Measurements from ENCODE around the gene MST1.
"Not testable (repeated sequence)": the region's sequence is repeated elsewhere in the genome, so short reads cannot be mapped to it uniquely, and the experiment has no call there.

- TF ChIP-seq USF2 (CRISPR knock-in tag; IDR thresholded peaks at IDR 0.05); OVOL2 (CRISPR knock-in tag; IDR thresholded peaks at IDR 0.05; ENCODE audit: borderline replicate concordance); ELF4 (CRISPR knock-in tag; IDR thresholded peaks at IDR 0.05; ENCODE audit: low read depth); CREB1 (CRISPR knock-in tag; IDR thresholded peaks at IDR 0.05); PRDM15 (CRISPR knock-in tag; IDR thresholded peaks at IDR 0.05): not testable (repeated sequence)
- TF ChIP-seq, protein P1, sequence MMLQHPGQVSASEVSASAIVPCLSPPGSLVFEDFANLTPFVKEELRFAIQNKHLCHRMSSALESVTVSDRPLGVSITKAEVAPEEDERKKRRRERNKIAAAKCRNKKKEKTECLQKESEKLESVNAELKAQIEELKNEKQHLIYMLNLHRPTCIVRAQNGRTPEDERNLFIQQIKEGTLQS (CRISPR knock-in tag; conservative IDR thresholded peaks at IDR 0.05), result not testable (repeated sequence)
- TF ChIP-seq, protein P2, sequence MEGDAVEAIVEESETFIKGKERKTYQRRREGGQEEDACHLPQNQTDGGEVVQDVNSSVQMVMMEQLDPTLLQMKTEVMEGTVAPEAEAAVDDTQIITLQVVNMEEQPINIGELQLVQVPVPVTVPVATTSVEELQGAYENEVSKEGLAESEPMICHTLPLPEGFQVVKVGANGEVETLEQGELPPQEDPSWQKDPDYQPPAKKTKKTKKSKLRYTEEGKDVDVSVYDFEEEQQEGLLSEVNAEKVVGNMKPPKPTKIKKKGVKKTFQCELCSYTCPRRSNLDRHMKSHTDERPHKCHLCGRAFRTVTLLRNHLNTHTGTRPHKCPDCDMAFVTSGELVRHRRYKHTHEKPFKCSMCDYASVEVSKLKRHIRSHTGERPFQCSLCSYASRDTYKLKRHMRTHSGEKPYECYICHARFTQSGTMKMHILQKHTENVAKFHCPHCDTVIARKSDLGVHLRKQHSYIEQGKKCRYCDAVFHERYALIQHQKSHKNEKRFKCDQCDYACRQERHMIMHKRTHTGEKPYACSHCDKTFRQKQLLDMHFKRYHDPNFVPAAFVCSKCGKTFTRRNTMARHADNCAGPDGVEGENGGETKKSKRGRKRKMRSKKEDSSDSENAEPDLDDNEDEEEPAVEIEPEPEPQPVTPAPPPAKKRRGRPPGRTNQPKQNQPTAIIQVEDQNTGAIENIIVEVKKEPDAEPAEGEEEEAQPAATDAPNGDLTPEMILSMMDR (IDR thresholded peaks at IDR 0.05), result not testable (repeated sequence)
These were observed 782 bp downstream of the MST1 start for GRCh38 chr3:49688338-49689045.

Data from WTC11 (cell line).